ENCODE measurements around the gene LYZL6.

The LYZL6 gene

GRCh38 chr17:35943537-35943936 is at the start of gene LYZL6:
Gene LYZL6, minus strand, starts transcription at chr17:35943713. Its CDS starts 4,357 bp downstream, at chr17:35939356.
- no peak for DNase-seq

GRCh38 chr17:35991075-35991474 is 47.6 kb upstream of the LYZL6 start:
- no peak for DNase-seq

GRCh38 chr17:35988164-35988563 is 44.7 kb upstream of the LYZL6 start:
- DNase-seq: no peak

GRCh38 chr17:35986643-35987042 is 43.1 kb upstream of the LYZL6 start, which contains the start of gene CCL14:
Gene CCL14, minus strand, starts transcription at chr17:35986729. Its CDS starts 80 bp downstream, at chr17:35986649.
- DNase-seq: no peak

GRCh38 chr17:35984140-35984539 is 40.6 kb upstream of the LYZL6 start:
- no peak for DNase-seq

GRCh38 chr17:35982409-35983191 is 39.1 kb upstream of the LYZL6 start:
- DNase-seq: no peak

- DNase-seq: no peak
Measured at GRCh38 chr17:35981908-35982330, 38.4 kb upstream of the LYZL6 start.

- no peak for DNase-seq
Measured at GRCh38 chr17:35981246-35981645, 37.7 kb upstream of the LYZL6 start, which contains the start of gene CCL16. Gene CCL16, minus strand, starts transcription at chr17:35981497. Its CDS starts 77 bp downstream, at chr17:35981420.

- DNase-seq: no peak
Measured at GRCh38 chr17:35978346-35978745, 34.8 kb upstream of the LYZL6 start.

- no peak for DNase-seq
Measured at GRCh38 chr17:35977509-35977908, 34.0 kb upstream of the LYZL6 start.

GRCh38 chr17:35973333-35974260 is 30.1 kb upstream of the LYZL6 start:
- DNase-seq: no peak

- no peak for DNase-seq
Measured at GRCh38 chr17:35972945-35973332, 29.4 kb upstream of the LYZL6 start.

- DNase-seq: no peak
Measured at GRCh38 chr17:35972535-35972934, 29.0 kb upstream of the LYZL6 start.

GRCh38 chr17:35972066-35972465 is 28.6 kb upstream of the LYZL6 start:
- DNase-seq: no peak

- peak; percentile 81 for DNase-seq
Measured at GRCh38 chr17:35969558-35970380, 26.3 kb upstream of the LYZL6 start.

GRCh38 chr17:35968520-35969054 is 25.1 kb upstream of the LYZL6 start:
- no peak for DNase-seq

- no peak for DNase-seq
Measured at GRCh38 chr17:35965272-35965671, 21.8 kb upstream of the LYZL6 start.

GRCh38 chr17:35963663-35964062 is 20.1 kb upstream of the LYZL6 start:
- DNase-seq: no peak

- no peak for DNase-seq
Measured at GRCh38 chr17:35953720-35954119, 10.2 kb upstream of the LYZL6 start.

GRCh38 chr17:35949401-35949800 is 5.9 kb upstream of the LYZL6 start:
- DNase-seq: no peak

- no peak for DNase-seq
Measured at GRCh38 chr17:35948092-35948491, 4.6 kb upstream of the LYZL6 start.

GRCh38 chr17:35947156-35947585 is 3.7 kb upstream of the LYZL6 start:
- DNase-seq: peak; percentile 69
